CD1c-positive myeloid dendritic cell (primary cell): ENCODE data around the gene CACNA1D.
A peak's percentile ranks its signal among the peaks of the same experiment; 100 is the strongest.

ENCODE experiments used
- DNase-seq: peaks from one replicate; pipeline ENCODE4 v3.0.0-alpha.2; 2016; ENCODE audit errors: extremely low spot score

Gene CACNA1D

GRCh38 chr3:53495520-53496391, 1.3 kb downstream of the CACNA1D start:
- no peak for DNase-seq

GRCh38 chr3:53496392-53496670, 1.9 kb downstream of the CACNA1D start:
- DNase-seq, result no peak

- DNase-seq, result peak; percentile 5
Measured at GRCh38 chr3:53496984-53497383, 2.6 kb downstream of the CACNA1D start.

- no peak for DNase-seq
Measured at GRCh38 chr3:53498806-53499641, 4.6 kb downstream of the CACNA1D start.

GRCh38 chr3:53500165-53500777, 5.9 kb downstream of the CACNA1D start:
- no peak for DNase-seq

GRCh38 chr3:53501178-53501577, 6.8 kb downstream of the CACNA1D start:
- no peak for DNase-seq

GRCh38 chr3:53502737-53503136, 8.3 kb downstream of the CACNA1D start:
- no peak for DNase-seq

- no peak for DNase-seq
Measured at GRCh38 chr3:53503195-53503594, 8.8 kb downstream of the CACNA1D start.

GRCh38 chr3:53506110-53506762, 11.8 kb downstream of the CACNA1D start:
- DNase-seq, result no peak

- DNase-seq, result no peak
Measured at GRCh38 chr3:53506763-53507145, 12.3 kb downstream of the CACNA1D start.

- DNase-seq, result no peak
Measured at GRCh38 chr3:53509494-53509893, 15.1 kb downstream of the CACNA1D start.

- DNase-seq, result no peak
Measured at GRCh38 chr3:53510508-53510907, 16.1 kb downstream of the CACNA1D start.

GRCh38 chr3:53511246-53511645, 16.8 kb downstream of the CACNA1D start:
- no peak for DNase-seq

- DNase-seq, result no peak
Measured at GRCh38 chr3:53513556-53514190, 19.3 kb downstream of the CACNA1D start.

- DNase-seq, result no peak
Measured at GRCh38 chr3:53516339-53516738, 21.9 kb downstream of the CACNA1D start.

GRCh38 chr3:53518495-53518981, 24.1 kb downstream of the CACNA1D start:
- DNase-seq, result peak; percentile 62

- peak; percentile 62 for DNase-seq
Measured at GRCh38 chr3:53519065-53519709, 24.8 kb downstream of the CACNA1D start.

- DNase-seq, result no peak
Measured at GRCh38 chr3:53523346-53523745, 28.9 kb downstream of the CACNA1D start.

GRCh38 chr3:53524566-53524965, 30.2 kb downstream of the CACNA1D start:
- DNase-seq, result no peak

- DNase-seq, result no peak
Measured at GRCh38 chr3:53525765-53526703, 31.6 kb downstream of the CACNA1D start.
